GM10847 (cell line): Measurements from ENCODE around the gene TPPP2.

Source experiments
- POLR2A ChIP-seq: IDR thresholded peaks from 2 replicates; pipeline ENCODE4 v1.6.1; 2011; ENCODE audit not compliant: insufficient read length; ENCODE audit errors: extremely low read depth

TPPP2 gene

GRCh38 chr14:21043387-21043973, 13.5 kb downstream of the TPPP2 start:
- TF ChIP-seq POLR2A, result no peak

GRCh38 chr14:21043974-21044618, 14.1 kb downstream of the TPPP2 start:
- no peak for TF ChIP-seq POLR2A

GRCh38 chr14:21047378-21047781, 17.4 kb downstream of the TPPP2 start:
- no peak for TF ChIP-seq POLR2A

GRCh38 chr14:21048638-21049037, 18.6 kb downstream of the TPPP2 start:
- no peak for TF ChIP-seq POLR2A

GRCh38 chr14:21049271-21049673, 19.3 kb downstream of the TPPP2 start:
- no peak for TF ChIP-seq POLR2A

- TF ChIP-seq POLR2A, result no peak
Observed at GRCh38 chr14:21050597-21050996, 20.6 kb downstream of the TPPP2 start.

GRCh38 chr14:21053184-21054122, 23.4 kb downstream of the TPPP2 start:
- no peak for TF ChIP-seq POLR2A

GRCh38 chr14:21054123-21054767, 24.2 kb downstream of the TPPP2 start:
- no peak for TF ChIP-seq POLR2A

- no peak for TF ChIP-seq POLR2A
Observed at GRCh38 chr14:21054768-21055145, 24.7 kb downstream of the TPPP2 start.

- no peak for TF ChIP-seq POLR2A
Observed at GRCh38 chr14:21055432-21056117, 25.6 kb downstream of the TPPP2 start.

- TF ChIP-seq POLR2A, result no peak
Observed at GRCh38 chr14:21056520-21057163, 26.6 kb downstream of the TPPP2 start.

GRCh38 chr14:21057803-21058675, 28.0 kb downstream of the TPPP2 start, which contains the start of gene RNASE8:
TSS of gene RNASE8 (plus strand) at chr14:21057822. CDS start at chr14:21057893, 71 bp downstream.
- no peak for TF ChIP-seq POLR2A

- no peak for TF ChIP-seq POLR2A
Observed at GRCh38 chr14:21058903-21059302, 28.9 kb downstream of the TPPP2 start.
